Mucosa of descending colon (tissue), 3 donors: ENCODE data around the gene FBXW2. TPM values are rescaled to one million over a fixed set of nuclear protein-coding genes. Genes with fewer than 3 reads are reported as not detected.

ENCODE experiments used
- ATAC-seq: fragments of 200-7000 bp; cut with Tn5 transposase; one replicate; pipeline ENCODE4 v1.9.1; 2020; ENCODE audit warnings: mild to moderate bottlenecking, moderate library complexity
- DNase-seq, 3 donors: peaks; one replicate each; pipeline ENCODE4 v3.0.0-alpha.2; 2020
- H3K36me3 ChIP-seq: fragments of 200-600 bp; one replicate; pipeline ENCODE4 v1.8.0; 2021; ENCODE audit warnings: low read depth, mild to moderate bottlenecking
- H3K4me1 ChIP-seq: fragments of 200-600 bp; one replicate; pipeline ENCODE4 v1.8.0; 2021; ENCODE audit warnings: low read depth, mild to moderate bottlenecking
- H3K4me3 ChIP-seq: fragments of 200-600 bp; one replicate; pipeline ENCODE4 v1.8.0; 2021; ENCODE audit warnings: mild to moderate bottlenecking
- H3K9me3 ChIP-seq: fragments of 200-600 bp; one replicate; pipeline ENCODE4 v1.8.0; 2021; ENCODE audit warnings: mild to moderate bottlenecking
- intact Hi-C, 2 donors: fragments of 100-400 bp; cut with DNase I in 1 of 2; cut with micrococcal nuclease in 1 of 2; formaldehyde crosslinking; loops; one replicate each; pipeline versions ENCODE4 v1.11.0 to v1.11.1; 2022; cut with DNase I, micrococcal nuclease
- total RNA-seq, 3 donors: library from RNA; stranded (reverse); fragmentation: NEBNext Ultra II Directional in 2 of 3; extraction: Animal tissue kit (Norgen Biotek cat#: 25700) in 2 of 3; gene quantifications; one replicate each; pipeline versions ENCODE4 v1.2.1 to v1.2.4, GENCODE V29; 2021 to 2023
- TF ChIP-seq, protein P1 (sequence below): fragments of 200-600 bp; IDR thresholded peaks from one replicate; pipeline ENCODE4 v1.8.0; 2022; ENCODE audit warnings: antibody characterized with exemption, mild to moderate bottlenecking
- donor health status: DM: no; HTN: no; CAD: no; lungs with moderate emphysema.
- donor health status: DM: no; HTN: no; CAD: no.
- donor health status: DM: no; HTN: yes; CAD: no.

FBXW2 gene
- total RNA-seq, 3 donors from 2014 or later, result 62.1 to 67.5 (median 65.0) TPM

DNA sequence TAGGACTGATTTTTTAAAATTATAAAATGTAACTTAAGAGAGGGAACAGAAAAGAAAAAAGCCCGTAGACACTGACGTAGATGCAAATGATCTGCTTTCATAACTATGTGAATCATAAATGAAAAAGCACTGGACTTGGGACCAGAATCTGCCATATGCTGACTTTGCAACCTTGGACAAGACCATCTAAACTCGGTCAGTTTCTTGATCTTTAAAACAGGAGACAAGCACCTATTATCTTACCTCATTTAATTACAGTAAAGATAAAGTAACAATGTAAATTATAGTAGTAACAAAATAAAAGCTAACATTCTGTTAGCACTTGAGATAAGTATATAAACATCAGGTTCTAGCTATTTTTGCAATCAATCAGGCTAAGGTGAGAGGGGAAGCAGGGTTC, 20.0 kb downstream of the FBXW2 start:
- Histone ChIP-seq H3K4me1 (no peaks in the 10 kb centered on the region), H3K36me3 (no peaks in the 10 kb centered on the region), H3K4me3 (no peak overlapping the region), H3K9me3 (no peaks in the 10 kb centered on the region)
- no peak for ATAC-seq
- TF ChIP-seq, protein P1, sequence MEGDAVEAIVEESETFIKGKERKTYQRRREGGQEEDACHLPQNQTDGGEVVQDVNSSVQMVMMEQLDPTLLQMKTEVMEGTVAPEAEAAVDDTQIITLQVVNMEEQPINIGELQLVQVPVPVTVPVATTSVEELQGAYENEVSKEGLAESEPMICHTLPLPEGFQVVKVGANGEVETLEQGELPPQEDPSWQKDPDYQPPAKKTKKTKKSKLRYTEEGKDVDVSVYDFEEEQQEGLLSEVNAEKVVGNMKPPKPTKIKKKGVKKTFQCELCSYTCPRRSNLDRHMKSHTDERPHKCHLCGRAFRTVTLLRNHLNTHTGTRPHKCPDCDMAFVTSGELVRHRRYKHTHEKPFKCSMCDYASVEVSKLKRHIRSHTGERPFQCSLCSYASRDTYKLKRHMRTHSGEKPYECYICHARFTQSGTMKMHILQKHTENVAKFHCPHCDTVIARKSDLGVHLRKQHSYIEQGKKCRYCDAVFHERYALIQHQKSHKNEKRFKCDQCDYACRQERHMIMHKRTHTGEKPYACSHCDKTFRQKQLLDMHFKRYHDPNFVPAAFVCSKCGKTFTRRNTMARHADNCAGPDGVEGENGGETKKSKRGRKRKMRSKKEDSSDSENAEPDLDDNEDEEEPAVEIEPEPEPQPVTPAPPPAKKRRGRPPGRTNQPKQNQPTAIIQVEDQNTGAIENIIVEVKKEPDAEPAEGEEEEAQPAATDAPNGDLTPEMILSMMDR, result no peak
- no peak for DNase-seq
- intact Hi-C loops, result no loop called here

GRCh38 chr9:120770931-120771330, 22.3 kb downstream of the FBXW2 start:
- no peaks in the 10 kb centered on the region for H3K36me3 ChIP-seq
- intact Hi-C loops, result no loop called here
- ATAC-seq (no peak), DNase-seq (no peak)
- no peaks in the 10 kb centered on the region for H3K9me3 ChIP-seq
- TF ChIP-seq, protein P1, result no peak
- no peak overlapping the region for H3K4me3 ChIP-seq
- H3K4me1 ChIP-seq, result no peaks in the 10 kb centered on the region

- Histone ChIP-seq H3K9me3 (no peaks in the 10 kb centered on the region), H3K4me3 (no peak overlapping the region), H3K4me1 (no peaks in the 10 kb centered on the region), H3K36me3 (no peaks in the 10 kb centered on the region)
- no peak for DNase-seq
- TF ChIP-seq, protein P1, result no peak
- intact Hi-C loops, result no loop called here
- ATAC-seq, result no peak
Measured at GRCh38 chr9:120768886-120769285, 24.3 kb downstream of the FBXW2 start.

- Histone ChIP-seq H3K36me3 (no peaks in the 10 kb centered on the region), H3K4me1 (no peaks in the 10 kb centered on the region), H3K9me3 (no peaks in the 10 kb centered on the region), H3K4me3 (no peak overlapping the region)
- ATAC-seq (no peak), DNase-seq (no peak)
- intact Hi-C loops, result no loop called here
- TF ChIP-seq, protein P1, result no peak
Measured at GRCh38 chr9:120768247-120768646, 25.0 kb downstream of the FBXW2 start.

DNA sequence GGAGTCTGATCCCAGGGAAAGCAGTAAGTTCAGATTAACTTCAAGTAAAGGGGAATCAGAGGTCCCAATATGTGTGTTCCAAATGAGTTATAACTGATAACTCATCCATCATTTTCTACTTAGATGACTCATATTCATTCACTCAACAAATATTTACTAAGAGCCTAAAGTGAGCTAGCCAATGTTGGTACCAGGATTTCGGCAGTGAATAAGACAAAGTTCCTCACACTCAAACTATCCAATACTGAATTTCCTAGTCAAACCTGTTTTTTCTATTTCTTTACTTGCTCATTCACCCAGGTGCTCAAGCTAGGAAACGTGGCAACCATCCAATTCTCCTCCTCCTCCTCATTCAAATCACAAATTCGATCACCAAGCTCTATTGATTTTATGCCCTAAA, 25.8 kb downstream of the FBXW2 start:
- Histone ChIP-seq H3K36me3 (no peaks in the 10 kb centered on the region), H3K4me1 (no peaks in the 10 kb centered on the region), H3K9me3 (no peaks in the 10 kb centered on the region), H3K4me3 (no peak overlapping the region)
- ATAC-seq (no peak), DNase-seq (no peak)
- TF ChIP-seq, protein P1, result no peak
- intact Hi-C loops, result no loop called here

DNA sequence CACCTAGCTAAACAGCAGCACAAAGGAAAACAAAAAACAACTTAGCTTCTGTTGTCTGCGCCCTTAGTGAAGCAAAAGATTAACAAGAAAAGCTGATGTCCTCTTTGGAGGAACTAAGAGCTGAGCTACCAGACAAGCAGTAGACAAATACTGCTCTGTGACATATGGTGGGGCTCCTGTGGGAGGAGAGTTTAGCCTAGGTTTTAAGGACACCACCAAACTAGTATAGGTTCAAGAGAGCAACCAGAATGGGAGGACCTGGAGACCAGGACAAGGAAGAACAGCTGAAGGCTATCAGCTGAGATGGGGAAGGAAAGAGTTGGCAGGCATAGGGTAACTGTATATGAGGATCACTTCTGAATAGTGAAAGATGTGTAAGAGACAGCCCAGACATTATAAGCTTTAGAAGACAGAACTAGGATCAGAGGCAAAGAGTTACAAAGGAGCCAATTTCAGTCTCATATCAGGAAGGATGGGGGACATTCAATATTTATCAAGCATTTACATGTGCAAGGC, 27.2 kb downstream of the FBXW2 start:
- intact Hi-C loops, result no loop called here
- Histone ChIP-seq H3K9me3 (no peaks in the 10 kb centered on the region), H3K4me3 (no peak overlapping the region), H3K4me1 (no peaks in the 10 kb centered on the region), H3K36me3 (no peaks in the 10 kb centered on the region)
- DNase-seq (no peak), ATAC-seq (no peak)
- TF ChIP-seq, protein P1, result no peak
